Hepatocyte (in vitro differentiated cells): Measurements from ENCODE around the gene ALG14.

Source experiments
- CTCF ChIP-seq: fragments of 200-600 bp; sonication (generic); IDR thresholded peaks from 2 replicates; pipeline ENCODE4 v1.5.1; 2016; ENCODE audit warnings: antibody characterized with exemption, mild to moderate bottlenecking; ENCODE audit not compliant: poor library complexity
- EZH2 ChIP-seq: fragments of 200-600 bp; sonication (generic); IDR thresholded peaks from 2 replicates; pipeline ENCODE4 v1.6.1; 2016; ENCODE audit warnings: antibody characterized with exemption, mild to moderate bottlenecking, borderline replicate concordance
- EZH2phosphoT487 ChIP-seq: fragments of 200-600 bp; sonication (generic); IDR thresholded peaks from one replicate; pipeline ENCODE4 v1.6.1; 2018; ENCODE audit warnings: antibody characterized with exemption, mild to moderate bottlenecking, low read depth, moderate library complexity; ENCODE audit not compliant: unreplicated experiment, severe bottlenecking

- TF ChIP-seq CTCF, result no peak
- no peak for TF ChIP-seq EZH2phosphoT487
- TF ChIP-seq EZH2, result no peak
Observed at GRCh38 chr1:95073446-95073845, 695 bp upstream of the ALG14 start.
